ENCODE data around the gene AVPR1A.
A peak's percentile ranks its signal among the peaks of the same experiment; 100 is the strongest.
"Not testable (repeated sequence)": the region's sequence is repeated elsewhere in the genome, so short reads cannot be mapped to it uniquely, and the experiment has no call there.

The AVPR1A gene

DNA sequence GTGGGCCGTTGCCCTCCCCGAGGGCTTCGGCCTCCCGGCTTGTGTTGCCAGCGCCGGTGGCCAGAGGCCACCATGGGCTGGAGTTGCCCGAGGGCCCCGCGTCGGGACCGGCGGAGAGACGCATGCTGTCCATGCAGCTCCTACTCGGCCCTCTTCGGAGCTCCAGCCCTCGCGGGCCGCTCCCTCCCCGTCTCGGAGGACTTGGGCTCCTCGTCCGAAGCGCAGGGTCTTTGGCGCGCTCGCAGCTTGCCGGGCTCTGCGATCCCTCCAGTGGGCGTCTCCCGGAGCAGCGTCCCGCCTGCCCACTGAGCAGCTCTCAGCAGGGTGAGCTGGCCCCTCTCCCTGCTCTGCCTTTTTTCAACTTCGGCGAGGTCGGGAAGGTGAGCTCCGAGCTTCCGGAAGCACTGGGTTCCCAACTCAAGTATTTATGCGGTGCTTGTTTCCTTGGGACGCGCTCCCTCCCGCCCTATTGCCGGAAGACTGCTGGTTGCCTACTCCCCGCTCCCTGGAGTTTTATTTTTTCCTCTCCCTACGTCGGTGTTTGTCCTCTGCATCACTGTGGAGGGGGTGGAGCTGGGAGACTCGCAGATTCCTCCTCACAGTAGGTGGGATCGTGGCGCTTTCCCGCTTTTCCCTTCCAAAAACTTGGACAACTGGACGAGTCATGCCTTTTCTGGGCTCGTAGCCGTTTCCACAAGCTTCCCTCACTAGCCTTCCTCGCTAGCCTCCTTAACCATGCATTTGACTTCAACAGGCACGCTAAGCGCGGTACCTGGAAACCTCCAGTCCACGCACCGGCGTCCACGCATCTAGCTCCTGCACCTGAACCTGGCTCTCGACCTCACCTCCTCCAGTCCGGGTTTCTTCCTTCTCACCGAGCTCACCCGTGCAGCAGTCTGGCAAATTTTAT lies at the start of gene AVPR1A:
AVPR1A (minus strand) TSS at position 489 of the 910 bp plus-strand sequence; CDS start at position 124, 365 bp downstream.
- no peak for DNase-seq

DNA sequence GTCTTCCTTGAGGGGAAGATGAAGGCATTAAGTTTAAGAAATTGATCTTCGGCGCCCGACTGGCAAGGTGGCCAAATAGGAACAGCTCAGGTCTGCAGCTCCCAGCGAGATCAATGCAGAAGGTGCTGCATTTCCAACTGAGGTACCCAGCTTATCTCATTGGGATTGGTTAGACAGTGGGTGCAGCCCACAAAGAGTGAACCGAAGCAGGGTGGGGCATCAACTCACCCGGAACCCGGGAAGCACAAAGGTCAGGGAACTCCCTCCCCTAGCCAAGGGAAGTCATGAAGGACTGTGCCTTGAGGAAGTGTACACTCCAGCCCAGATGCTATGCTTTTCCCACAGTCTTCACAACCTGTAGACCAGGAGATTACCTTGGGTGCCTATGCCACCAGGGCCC lies 45.2 kb upstream of the AVPR1A start:
- DNase-seq, result no peak

GRCh38 chr12:63179224-63179623 lies 28.2 kb upstream of the AVPR1A start:
- DNase-seq, result no peak

- no peak for DNase-seq
These were observed 19.3 kb upstream of the AVPR1A start for GRCh38 chr12:63170321-63170720.

- DNase-seq, result not testable (repeated sequence)
These were observed 16.7 kb upstream of the AVPR1A start for GRCh38 chr12:63167741-63168140.

GRCh38 chr12:63164911-63165310 lies 13.9 kb upstream of the AVPR1A start:
- no peak for DNase-seq

GRCh38 chr12:63163541-63163940 lies 12.5 kb upstream of the AVPR1A start:
- no peak for DNase-seq

GRCh38 chr12:63155375-63155774 lies 4.4 kb upstream of the AVPR1A start:
- DNase-seq, result no peak

DNA sequence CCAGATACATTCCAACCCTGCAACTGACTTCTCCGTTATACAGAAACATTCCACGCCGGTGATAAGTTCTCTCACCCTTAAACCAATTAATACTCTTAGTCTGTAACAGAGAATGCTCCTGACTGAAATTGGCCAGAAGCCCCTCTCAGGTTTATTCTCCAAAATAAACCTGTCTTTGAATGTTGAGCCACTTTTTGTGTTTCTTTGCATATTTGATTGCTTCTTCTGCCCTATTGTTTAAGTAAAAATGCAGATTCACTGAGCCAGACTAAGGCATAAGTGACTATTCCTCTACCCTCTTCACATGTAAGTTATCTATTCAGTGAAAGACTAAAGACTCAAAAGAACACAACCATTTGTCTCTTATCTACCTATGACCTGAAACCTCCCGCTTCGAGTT lies 3.6 kb upstream of the AVPR1A start:
- no peak for DNase-seq

DNA sequence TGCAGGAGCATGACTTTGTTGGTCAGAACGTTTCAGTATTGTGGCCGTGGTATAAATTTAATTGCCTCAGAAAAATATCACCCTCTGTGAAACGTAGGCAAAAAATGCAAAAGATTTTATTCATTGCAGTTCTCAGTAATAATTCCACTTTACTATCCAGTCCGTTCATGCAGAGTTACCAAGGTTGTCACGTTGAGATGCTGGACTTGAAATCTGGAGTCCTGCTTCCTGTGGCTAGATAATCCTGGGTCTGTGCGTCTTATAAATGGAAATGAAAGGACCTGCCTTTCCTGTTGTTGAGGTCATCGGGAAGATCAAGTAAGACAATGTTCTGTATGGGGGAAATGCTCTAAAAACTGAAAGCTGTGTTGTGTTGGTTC lies 1.3 kb upstream of the AVPR1A start:
- no peak for DNase-seq

DNA sequence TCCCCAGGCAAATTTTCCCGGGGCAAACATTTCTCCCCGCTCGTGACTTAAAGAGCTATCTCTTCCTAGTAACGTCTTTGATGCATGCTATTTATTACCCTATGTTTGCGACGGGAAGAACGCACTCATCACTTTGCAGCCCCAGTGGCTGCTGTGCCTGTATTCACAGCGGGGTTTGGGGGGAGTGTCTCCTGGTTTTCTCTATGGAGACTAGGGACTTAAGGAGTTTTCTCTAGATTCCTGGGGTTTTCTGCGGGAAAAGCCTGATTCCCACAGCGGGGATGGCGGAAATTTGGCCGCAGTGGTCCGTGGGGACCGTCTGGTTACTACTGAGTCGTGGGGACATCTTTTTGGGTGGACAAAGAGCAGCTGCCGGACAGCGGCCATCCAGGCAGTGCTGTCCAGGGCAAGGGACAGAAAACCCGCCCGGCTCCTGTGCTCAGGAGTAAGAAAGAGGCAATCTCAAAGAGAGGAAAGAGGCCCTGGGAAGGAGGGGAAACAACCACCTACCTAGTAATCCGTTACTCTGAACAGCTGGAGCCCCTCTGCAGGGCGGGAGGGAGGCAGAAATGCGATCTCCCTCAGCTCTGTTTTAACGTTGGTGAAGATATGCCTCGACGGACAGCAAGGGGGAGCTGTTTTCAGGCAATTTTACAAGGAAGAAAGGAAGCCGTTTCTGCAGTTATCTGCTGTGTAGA lies 771 bp upstream of the AVPR1A start:
- DNase-seq, result peak; percentile 37

GRCh38 chr12:63149909-63150712 lies 890 bp downstream of the AVPR1A start:
- no peak for DNase-seq

DNA sequence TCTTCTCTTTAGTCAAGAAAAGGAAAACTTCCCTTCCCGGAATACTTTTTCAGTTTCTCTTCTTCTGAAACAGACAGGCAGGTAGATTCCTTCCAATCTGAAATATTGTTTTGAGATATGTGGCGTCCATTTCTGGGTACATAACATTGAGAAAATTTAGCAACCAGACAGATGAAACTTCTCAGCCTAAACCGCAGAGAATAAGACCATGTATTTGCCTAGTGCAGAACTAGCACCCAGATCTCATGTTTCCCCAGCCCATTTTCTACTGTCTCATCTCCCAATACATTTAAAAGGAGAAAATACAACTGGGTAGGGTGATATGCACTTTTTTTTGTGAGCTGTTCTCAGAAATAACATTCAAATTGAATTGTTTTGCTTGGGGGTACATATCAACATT lies 6.4 kb downstream of the AVPR1A start:
- no peak for DNase-seq

DNA sequence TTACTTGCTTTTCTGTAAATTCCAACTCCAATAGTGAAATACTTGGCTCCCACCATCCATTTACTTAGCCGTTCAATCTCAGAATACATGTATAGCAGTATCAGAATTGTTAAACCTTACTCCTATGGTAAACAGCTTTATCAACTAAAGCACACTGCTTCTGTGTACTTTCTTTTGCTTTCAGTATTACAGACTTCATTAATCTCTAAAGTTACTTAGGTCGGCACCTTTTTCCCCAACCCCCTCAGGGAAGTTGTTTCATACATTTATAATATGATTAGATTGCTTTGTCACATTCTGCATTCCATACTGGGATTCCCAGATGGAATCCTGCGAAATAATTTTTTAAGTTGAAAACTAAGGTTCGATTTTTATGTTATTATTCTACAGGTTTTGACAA lies 12.5 kb downstream of the AVPR1A start:
- DNase-seq, result no peak

DNA sequence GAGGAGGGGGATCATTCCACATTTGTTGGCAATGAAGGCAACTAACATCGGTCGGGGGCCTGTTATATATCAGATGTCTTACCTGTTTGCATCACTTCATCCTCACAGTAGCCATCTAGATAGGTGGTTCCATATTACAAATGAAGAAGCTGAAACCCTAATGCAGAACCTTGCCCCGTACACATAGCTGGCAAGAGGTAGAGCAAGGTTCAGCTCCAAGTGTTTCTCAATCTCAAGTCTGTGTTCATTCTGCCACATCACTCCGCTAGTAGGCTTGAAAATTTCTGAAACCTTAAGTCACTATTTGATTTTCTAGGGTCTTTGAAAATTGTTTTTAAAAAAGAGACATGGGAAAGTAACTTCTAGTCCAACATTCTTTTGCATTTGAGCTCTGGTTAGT lies 17.0 kb downstream of the AVPR1A start:
- DNase-seq, result no peak

- no peak for DNase-seq
These were observed 18.8 kb downstream of the AVPR1A start for GRCh38 chr12:63132201-63132600.

DNA sequence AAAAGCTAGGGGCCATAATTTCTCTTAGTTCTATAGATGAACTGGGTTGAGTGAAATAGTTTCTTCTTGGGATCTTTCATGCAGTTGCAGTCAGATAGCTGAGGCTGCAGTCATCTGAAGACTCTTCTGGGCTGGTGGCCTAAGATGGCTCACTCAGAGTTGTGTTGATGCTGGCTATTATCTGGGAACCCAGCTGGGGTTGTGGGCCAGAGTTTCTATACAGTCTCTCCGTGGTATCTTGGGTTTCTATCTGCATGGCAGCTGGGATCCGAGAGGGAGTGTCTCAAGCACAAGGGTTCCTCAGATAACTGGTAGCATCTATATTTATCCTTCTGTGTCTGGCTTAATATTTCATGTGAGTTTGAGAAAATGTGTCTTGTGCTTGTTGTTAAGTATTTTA lies 21.1 kb downstream of the AVPR1A start:
- DNase-seq, result no peak

GRCh38 chr12:63124778-63125177 lies 26.2 kb downstream of the AVPR1A start:
- no peak for DNase-seq

DNA sequence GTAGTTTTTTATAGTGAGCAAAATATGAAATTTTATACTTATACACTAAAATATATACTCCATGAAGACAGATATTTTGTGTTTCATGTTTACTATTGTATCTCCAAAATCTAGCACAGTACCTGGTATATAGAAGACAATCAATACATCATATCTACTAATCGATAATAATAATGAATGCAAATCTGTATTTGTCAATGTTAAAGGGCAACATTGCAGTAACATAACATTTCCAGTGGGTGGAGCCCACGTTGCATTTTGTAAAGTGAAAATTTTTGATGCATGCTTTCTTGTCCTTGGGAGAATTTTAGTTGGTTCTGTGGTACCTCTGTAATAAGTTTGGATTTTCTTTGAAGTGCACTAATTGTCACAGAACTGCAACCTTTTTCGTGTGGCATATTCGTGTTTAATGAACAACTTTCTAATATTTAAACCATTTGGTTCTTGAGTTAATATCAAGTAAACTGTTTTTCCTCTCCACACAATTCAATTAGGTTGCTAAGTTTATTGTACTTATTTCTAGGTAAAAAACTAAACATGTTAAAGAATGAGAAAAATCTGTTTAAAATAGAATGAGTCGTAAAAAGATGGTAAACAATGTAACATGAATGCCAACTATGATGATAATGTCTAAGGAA lies 47.4 kb downstream of the AVPR1A start:
- DNase-seq, result peak; percentile 34

DNA sequence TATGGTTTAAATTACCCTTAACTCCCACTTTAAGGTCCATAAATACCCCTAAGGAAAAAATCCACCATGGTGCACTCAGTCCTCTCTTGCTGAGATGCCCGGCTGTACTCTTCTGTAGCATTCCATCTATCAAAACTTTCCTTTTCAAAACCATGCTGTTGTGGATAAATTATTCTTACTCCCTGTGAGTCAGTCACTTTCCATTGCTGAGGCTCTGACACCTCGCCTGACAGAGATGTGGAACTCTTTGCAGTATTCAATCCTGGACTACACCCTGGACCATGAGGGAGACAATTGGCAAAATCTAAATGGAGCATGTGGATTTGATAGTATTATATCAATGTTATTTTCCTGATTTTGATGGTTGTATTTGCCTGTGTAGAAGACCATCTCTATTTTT lies 49.1 kb downstream of the AVPR1A start:
- no peak for DNase-seq

DNA sequence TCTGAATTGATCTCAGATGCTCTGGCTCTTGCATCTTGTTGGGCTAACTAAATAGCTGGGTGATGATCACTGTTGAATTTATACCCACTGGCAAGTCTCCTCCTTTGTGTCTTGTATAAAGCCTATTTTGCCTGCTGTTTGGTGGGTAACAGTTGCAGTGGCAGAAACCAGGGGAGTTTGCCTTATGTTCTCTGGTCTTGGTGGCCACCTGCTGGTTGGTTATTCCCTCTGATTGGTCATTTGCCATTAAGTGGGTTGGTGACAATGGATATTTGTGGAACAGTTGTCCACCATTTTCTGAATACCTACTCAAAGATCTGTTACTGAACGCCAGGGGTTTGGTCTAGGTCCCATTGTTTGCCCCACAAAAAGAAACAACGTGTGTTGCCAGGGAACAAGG lies 52.1 kb downstream of the AVPR1A start:
- DNase-seq, result no peak

DNA sequence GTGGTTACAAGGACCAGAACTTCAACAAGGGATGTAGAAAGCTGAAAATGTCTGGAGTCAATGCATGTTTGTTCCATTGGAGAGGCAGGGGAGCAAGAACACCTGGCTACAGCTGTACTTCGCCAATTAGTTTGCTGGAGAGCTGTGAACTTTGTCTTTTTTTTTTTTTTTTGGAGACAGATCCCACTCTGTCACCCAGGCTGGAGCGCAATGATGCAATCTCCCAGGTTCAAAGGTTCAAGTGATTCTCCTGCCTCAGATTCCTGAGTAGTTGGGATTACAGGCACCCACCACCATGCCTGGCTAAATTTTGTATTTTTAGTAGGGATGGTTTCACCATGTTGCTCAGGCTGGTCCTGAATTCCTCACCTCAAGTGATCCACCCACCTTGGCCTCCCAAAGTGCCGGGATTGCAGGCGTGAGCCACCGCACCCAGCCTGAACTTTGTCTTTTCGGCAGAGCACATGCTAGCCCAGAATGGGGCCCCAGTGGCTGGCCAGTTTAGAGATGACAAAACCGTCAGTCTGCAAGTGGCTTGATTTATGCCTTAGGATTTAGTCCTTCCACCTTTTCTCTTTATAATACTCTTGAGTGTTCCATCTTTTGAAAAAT lies 55.5 kb downstream of the AVPR1A start:
- DNase-seq, result no peak

GRCh38 chr12:63093711-63094110 lies 57.3 kb downstream of the AVPR1A start:
- no peak for DNase-seq
